HL-60 (cell line): ENCODE results near the gene NFATC1.

ENCODE experiments used
- DNase-seq, 2 experiments: peaks; one replicate each; pipeline ENCODE4 v3.0.0-alpha.2; 2010 to 2020; ENCODE audit warnings: low read depth in 1 of 2, low spot score in 1 of 2
- H3K27ac ChIP-seq: fragments of 250-450 bp; sonication (Bioruptor Pico); replicated peaks from 2 replicates; pipeline ENCODE4 v1.5.1; 2020; ENCODE audit warnings: mild to moderate bottlenecking, moderate library complexity
- H3K27me3 ChIP-seq: fragments of 250-450 bp; sonication (Bioruptor Pico); 2 replicates; pipeline ENCODE4 v1.5.1; 2021; ENCODE audit warnings: mild to moderate bottlenecking, moderate library complexity; ENCODE audit not compliant: insufficient read depth, poor library complexity, severe bottlenecking
- H3K4me3 ChIP-seq: replicated peaks from 2 replicates; pipeline ENCODE4 v1.5.1; 2011; ENCODE audit warnings: mild to moderate bottlenecking, control low read depth, low read length; ENCODE audit not compliant: insufficient read depth
- CTCF ChIP-seq: IDR thresholded peaks from one replicate; pipeline ENCODE4 v1.5.1; 2011; ENCODE audit warnings: low read length, control low read depth, inconsistent platforms; ENCODE audit not compliant: insufficient read depth
- GABPA ChIP-seq: IDR thresholded peaks from 2 replicates; pipeline ENCODE4 v1.6.1; 2012; ENCODE audit warnings: low read depth
- POLR2AphosphoS5 ChIP-seq: IDR thresholded peaks from 2 replicates; pipeline ENCODE4 v1.6.1; 2012; ENCODE audit warnings: low read depth
- REST ChIP-seq: IDR thresholded peaks from 2 replicates; pipeline ENCODE4 v1.6.1; 2012; ENCODE audit warnings: low read depth; ENCODE audit not compliant: insufficient replicate concordance
- SPI1 ChIP-seq: IDR thresholded peaks from 2 replicates; pipeline ENCODE4 v1.6.1; 2012; ENCODE audit warnings: low read depth, mild to moderate bottlenecking, borderline replicate concordance

Gene NFATC1

GRCh38 chr18:79521416-79522205 lies 125.9 kb downstream of the NFATC1 start:
- TF ChIP-seq CTCF (no peak), SPI1 (no peak), REST (no peak), GABPA (no peak)
- H3K27me3 ChIP-seq: no peaks in the 10 kb centered on the region
- H3K4me3 ChIP-seq: no peak overlapping the region
- no peak overlapping the region for H3K27ac ChIP-seq
- no peak for DNase-seq

GRCh38 chr18:79522451-79523205 lies 126.9 kb downstream of the NFATC1 start:
- TF ChIP-seq REST (no peak), POLR2AphosphoS5 (no peak), GABPA (no peak), SPI1 (no peak), CTCF (no peak)
- H3K4me3 ChIP-seq: no peak overlapping the region
- H3K27me3 ChIP-seq: no peaks in the 10 kb centered on the region
- H3K27ac ChIP-seq: peak overlapping the region; percentile 78
- peak in 1 of 2 experiments; percentile 29 for DNase-seq

- no peak for DNase-seq
- Histone ChIP-seq H3K27ac (peak overlapping the region; percentile 78), H3K27me3 (no peaks in the 10 kb centered on the region), H3K4me3 (no peak overlapping the region)
- no peak for TF ChIP-seq CTCF
- TF ChIP-seq SPI1: no peak
- TF ChIP-seq REST: no peak
- TF ChIP-seq POLR2AphosphoS5: no peak
Observed at GRCh38 chr18:79523206-79523735, 127.5 kb downstream of the NFATC1 start.
